Thoracic aorta (tissue), 2 donors: ENCODE measurements around the gene SIAE. TPM values are rescaled to one million over a fixed set of nuclear protein-coding genes. Genes with fewer than 3 reads are reported as not detected.

Experiments
- ATAC-seq: fragments of 150-250 bp; one replicate; pipeline ENCODE4 v1.8.0; 2017; ENCODE audit warnings: low read depth; ENCODE audit not compliant: insufficient number of reproducible peaks, low FRiP score
- DNase-seq: peaks from one replicate; pipeline ENCODE4 v3.0.0-alpha.2; 2020; ENCODE audit warnings: low spot score
- H3K27ac ChIP-seq, 2 donors: fragments of 200-600 bp; sonication (generic); 1 replicate in 1 of 2; 2 replicates in 1 of 2; pipeline ENCODE4 v1.5.1; 2016; ENCODE audit warnings: mild to moderate bottlenecking in 2 of 2, moderate library complexity in 2 of 2
- H3K27me3 ChIP-seq: fragments of 200-600 bp; sonication (generic); replicated peaks from 2 replicates; pipeline ENCODE4 v1.6.0; 2016; ENCODE audit warnings: mild to moderate bottlenecking; ENCODE audit not compliant: insufficient read depth
- H3K36me3 ChIP-seq: fragments of 200-600 bp; sonication (generic); one replicate; pipeline ENCODE4 v1.5.1; 2016
- H3K4me1 ChIP-seq, 2 donors: fragments of 200-600 bp; sonication (generic); 1 replicate in 1 of 2; 2 replicates in 1 of 2; pipeline versions ENCODE4 v1.5.1 to v1.6.0; 2016; ENCODE audit warnings: low read depth in 2 of 2, mild to moderate bottlenecking in 1 of 2; ENCODE audit not compliant: control insufficient read depth in 1 of 2
- H3K4me3 ChIP-seq: fragments of 200-600 bp; sonication (generic); 2 replicates; pipeline ENCODE4 v1.5.1; 2016; ENCODE audit warnings: mild to moderate bottlenecking
- H3K9me3 ChIP-seq: fragments of 200-600 bp; sonication (generic); 2 replicates; pipeline ENCODE4 v1.5.1; 2016
- CTCF ChIP-seq: fragments of 200-600 bp; sonication (generic); IDR thresholded peaks from one replicate; pipeline ENCODE4 v1.5.1; 2019; ENCODE audit warnings: antibody characterized with exemption
- total RNA-seq, 2 donors: library from RNA; depleted of rRNA; stranded (reverse); fragments of >200 nt; gene quantifications; one replicate each; pipeline versions ENCODE4 v1.1.0 to v1.2.3, GENCODE V29; 2016

SIAE gene
- total RNA-seq, 2 donors from 2014 or later = 9.7 to 20.0 TPM

GRCh38 chr11:124700028-124700427 lies 26.5 kb upstream of the SIAE start:
- Histone ChIP-seq H3K4me3 (no peak overlapping the region), H3K9me3 (no peaks in the 10 kb centered on the region), H3K27ac (no peak overlapping the region), H3K36me3 (no peaks in the 10 kb centered on the region), H3K27me3 (no peaks in the 10 kb centered on the region), H3K4me1 (no peaks in the 10 kb centered on the region)
- DNase-seq (no peak), ATAC-seq (no peak)
- TF ChIP-seq CTCF = no peak

GRCh38 chr11:124699547-124699946 lies 26.0 kb upstream of the SIAE start:
- TF ChIP-seq CTCF = no peak
- DNase-seq (no peak), ATAC-seq (no peak)
- Histone ChIP-seq H3K4me3 (no peak overlapping the region), H3K36me3 (no peaks in the 10 kb centered on the region), H3K27ac (no peak overlapping the region), H3K27me3 (no peaks in the 10 kb centered on the region), H3K4me1 (no peaks in the 10 kb centered on the region), H3K9me3 (no peaks in the 10 kb centered on the region)

GRCh38 chr11:124693142-124693541 lies 19.6 kb upstream of the SIAE start:
- no peak overlapping the region for H3K27ac ChIP-seq
- no peak for TF ChIP-seq CTCF
- no peak for ATAC-seq

GRCh38 chr11:124682443-124682842 lies 8.9 kb upstream of the SIAE start:
- no peak for ATAC-seq
- H3K4me1 ChIP-seq = no peaks in the 10 kb centered on the region
- no peak overlapping the region for H3K4me3 ChIP-seq
- no peaks in the 10 kb centered on the region for H3K36me3 ChIP-seq
- peaks cover 13% of the 10 kb centered on the region for H3K9me3 ChIP-seq
- no peak for DNase-seq
- no peaks in the 10 kb centered on the region for H3K27me3 ChIP-seq
- H3K27ac ChIP-seq = no peak overlapping the region
- no peak for TF ChIP-seq CTCF

More at GRCh38 chr11:124693142-124693541, 19.6 kb upstream of the SIAE start:
- Histone ChIP-seq H3K9me3 (no peaks in the 10 kb centered on the region), H3K36me3 (no peaks in the 10 kb centered on the region), H3K4me1 (no peaks in the 10 kb centered on the region), H3K27me3 (no peaks in the 10 kb centered on the region), H3K4me3 (no peak overlapping the region)
- DNase-seq = no peak

- ATAC-seq (no peak), DNase-seq (no peak)
- Histone ChIP-seq H3K4me1 (peaks cover 8% of the 10 kb centered on the region in 2 donors), H3K36me3 (no peaks in the 10 kb centered on the region), H3K27ac (no peak overlapping the region), H3K4me3 (no peak overlapping the region), H3K9me3 (peaks cover 13% of the 10 kb centered on the region), H3K27me3 (no peaks in the 10 kb centered on the region)
- TF ChIP-seq CTCF = no peak
These were observed 7.9 kb upstream of the SIAE start for GRCh38 chr11:124681421-124681820.
